Uterus (tissue), 4 donors: ENCODE results near the gene SLC16A2. TPM values are rescaled to one million over a fixed set of nuclear protein-coding genes. Genes with fewer than 3 reads are reported as not detected.

Source experiments
- DNase-seq, 2 donors: peaks; one replicate each; pipeline ENCODE4 v3.0.0-alpha.2; 2019 to 2020
- H3K27ac ChIP-seq, 2 donors: fragments of 200-600 bp; sonication (generic); 1 replicate in 1 of 2; 2 replicates in 1 of 2; pipeline ENCODE4 v1.5.1; 2016 to 2018
- H3K27me3 ChIP-seq, 2 donors: fragments of 200-600 bp; sonication (generic); one replicate each; pipeline ENCODE4 v1.5.1; 2018 to 2019; ENCODE audit warnings: control low read depth in 1 of 2
- H3K36me3 ChIP-seq, 2 donors: fragments of 200-600 bp; sonication (generic); one replicate each; pipeline ENCODE4 v1.5.1; 2019; ENCODE audit warnings: control low read depth in 1 of 2
- H3K4me1 ChIP-seq, 2 donors: fragments of 200-600 bp; sonication (generic); one replicate each; pipeline ENCODE4 v1.5.1; 2018 to 2019; ENCODE audit warnings: control low read depth in 1 of 2
- H3K4me3 ChIP-seq, 2 donors: fragments of 200-600 bp; sonication (generic); 1 replicate in 1 of 2; 2 replicates in 1 of 2; pipeline ENCODE4 v1.5.1; 2018 to 2019; ENCODE audit warnings: mild to moderate bottlenecking in 1 of 2
- H3K9me3 ChIP-seq, 2 donors: fragments of 200-600 bp; sonication (generic); one replicate each; pipeline ENCODE4 v1.5.1; 2019; ENCODE audit warnings: control low read depth in 1 of 2
- CTCF ChIP-seq, 4 experiments: fragments of 200-600 bp in 2 of 4; fragments of 450-650 bp in 2 of 4; sonication (generic) in 2 of 4; IDR thresholded peaks; one replicate each; pipeline ENCODE4 v1.5.1; 2016 to 2019; ENCODE audit warnings: antibody characterized with exemption in 4 of 4, mild to moderate bottlenecking in 2 of 4, moderate library complexity in 1 of 4
- POLR2A ChIP-seq, 2 donors: fragments of 450-650 bp; IDR thresholded peaks; one replicate each; pipeline ENCODE4 v1.6.1; 2016; ENCODE audit warnings: antibody characterized with exemption in 2 of 2, mild to moderate bottlenecking in 1 of 2, moderate library complexity in 1 of 2
- intact Hi-C: fragments of 100-400 bp; cut with DNase I; formaldehyde crosslinking; loops from one replicate; pipeline ENCODE4 v1.15.1; 2023; ENCODE audit warnings: low total_unique reads
- total RNA-seq, 4 donors: library from RNA; depleted of rRNA in 3 of 4; stranded (reverse); fragments of >200 nt in 3 of 4; gene quantifications; one replicate each; pipeline versions ENCODE4 v1.1.0 to v1.2.4, GENCODE V29; 2014 to 2023
- donor health status: DM: yes; HTN: yes; CAD: no.

The SLC16A2 gene
- total RNA-seq, 4 donors from 2014 or later = 4.4 to 26.1 (median 8.2) TPM

- Histone ChIP-seq H3K27me3 (no peaks in the 10 kb centered on the region), H3K9me3 (no peaks in the 10 kb centered on the region), H3K27ac (no peak overlapping the region), H3K4me3 (no peak overlapping the region), H3K36me3 (no peaks in the 10 kb centered on the region), H3K4me1 (no peaks in the 10 kb centered on the region)
- intact Hi-C loops = no loop called here
- TF ChIP-seq CTCF (IDR thresholded peaks at IDR 0.05) = no peak
- TF ChIP-seq POLR2A (IDR thresholded peaks at IDR 0.05) = no peak
- DNase-seq = no peak
Observed at GRCh38 chrX:74426071-74426470, 4.8 kb downstream of the SLC16A2 start.

GRCh38 chrX:74426615-74427014 lies 5.3 kb downstream of the SLC16A2 start:
- intact Hi-C loops = no loop called here
- TF ChIP-seq POLR2A (IDR thresholded peaks at IDR 0.05) (no peak), CTCF (IDR thresholded peaks at IDR 0.05) (no peak)
- H3K4me3 ChIP-seq = no peak overlapping the region

GRCh38 chrX:74431797-74432196 lies 10.5 kb downstream of the SLC16A2 start:
- H3K27me3 ChIP-seq = no peaks in the 10 kb centered on the region
- H3K36me3 ChIP-seq = no peaks in the 10 kb centered on the region
- H3K4me1 ChIP-seq = peaks cover 0 to 4% of the 10 kb centered on the region in 2 donors
- DNase-seq = no peak
- no peaks in the 10 kb centered on the region for H3K9me3 ChIP-seq
- H3K4me3 ChIP-seq = no peak overlapping the region
- H3K27ac ChIP-seq = no peak overlapping the region
- intact Hi-C loops = no loop called here
- no peak for TF ChIP-seq POLR2A (IDR thresholded peaks at IDR 0.05)
- no peak for TF ChIP-seq CTCF (IDR thresholded peaks at IDR 0.05)

More at GRCh38 chrX:74426615-74427014, 5.3 kb downstream of the SLC16A2 start:
- Histone ChIP-seq H3K36me3 (no peaks in the 10 kb centered on the region), H3K4me1 (no peaks in the 10 kb centered on the region), H3K27me3 (no peaks in the 10 kb centered on the region), H3K27ac (no peak overlapping the region), H3K9me3 (no peaks in the 10 kb centered on the region)
- DNase-seq = no peak

GRCh38 chrX:74434336-74434735 lies 13.0 kb downstream of the SLC16A2 start:
- H3K9me3 ChIP-seq = no peaks in the 10 kb centered on the region
- no peak overlapping the region for H3K27ac ChIP-seq
- DNase-seq = no peak
- TF ChIP-seq POLR2A (IDR thresholded peaks at IDR 0.05) (no peak), CTCF (IDR thresholded peaks at IDR 0.05) (no peak)
- H3K27me3 ChIP-seq = no peaks in the 10 kb centered on the region
- peaks cover 0 to 4% of the 10 kb centered on the region in 2 donors for H3K4me1 ChIP-seq
- intact Hi-C loops = no loop called here
- H3K36me3 ChIP-seq = no peaks in the 10 kb centered on the region
- no peak overlapping the region for H3K4me3 ChIP-seq

- H3K27ac ChIP-seq = no peak overlapping the region
- H3K4me1 ChIP-seq = no peaks in the 10 kb centered on the region
- intact Hi-C loops = no loop called here
- no peak for DNase-seq
- H3K27me3 ChIP-seq = no peaks in the 10 kb centered on the region
- no peak overlapping the region for H3K4me3 ChIP-seq
- no peak for TF ChIP-seq POLR2A (IDR thresholded peaks at IDR 0.05)
- no peak for TF ChIP-seq CTCF (IDR thresholded peaks at IDR 0.05)
- H3K36me3 ChIP-seq = no peaks in the 10 kb centered on the region
- no peaks in the 10 kb centered on the region for H3K9me3 ChIP-seq
Observed at GRCh38 chrX:74437530-74437929, 16.2 kb downstream of the SLC16A2 start.
